Vagina (tissue), 2 donors: Measurements from ENCODE around the gene BIN1.

Experiments
- CTCF ChIP-seq, 3 experiments: fragments of 450-650 bp in 2 of 3; fragments of 200-600 bp in 1 of 3; sonication (generic) in 1 of 3; IDR thresholded peaks; one replicate each; pipeline ENCODE4 v1.5.1; 2017 to 2019; ENCODE audit warnings: antibody characterized with exemption in 3 of 3, mild to moderate bottlenecking in 2 of 3, moderate library complexity in 2 of 3
- POLR2A ChIP-seq, 2 donors: fragments of 450-650 bp; IDR thresholded peaks; one replicate each; pipeline ENCODE4 v1.6.1; 2017; ENCODE audit warnings: antibody characterized with exemption in 2 of 2, mild to moderate bottlenecking in 2 of 2, moderate library complexity in 2 of 2

- TF ChIP-seq CTCF (IDR thresholded peaks at IDR 0.05): no peak
- TF ChIP-seq POLR2A (IDR thresholded peaks at IDR 0.05): no peak
Observed at GRCh38 chr2:127075821-127076220, 31.1 kb downstream of the BIN1 start.
